NT2/D1 (cell line): Measurements from ENCODE around the gene CHST9.

Source experiments
- SUZ12 ChIP-seq: IDR thresholded peaks from 2 replicates; pipeline ENCODE4 v1.6.1; 2011; ENCODE audit not compliant: insufficient read length, insufficient read depth; ENCODE audit errors: extremely low read depth
- YY1 ChIP-seq: IDR thresholded peaks from 2 replicates; pipeline ENCODE4 v1.6.1; 2011; ENCODE audit not compliant: insufficient read length, insufficient read depth

DNA sequence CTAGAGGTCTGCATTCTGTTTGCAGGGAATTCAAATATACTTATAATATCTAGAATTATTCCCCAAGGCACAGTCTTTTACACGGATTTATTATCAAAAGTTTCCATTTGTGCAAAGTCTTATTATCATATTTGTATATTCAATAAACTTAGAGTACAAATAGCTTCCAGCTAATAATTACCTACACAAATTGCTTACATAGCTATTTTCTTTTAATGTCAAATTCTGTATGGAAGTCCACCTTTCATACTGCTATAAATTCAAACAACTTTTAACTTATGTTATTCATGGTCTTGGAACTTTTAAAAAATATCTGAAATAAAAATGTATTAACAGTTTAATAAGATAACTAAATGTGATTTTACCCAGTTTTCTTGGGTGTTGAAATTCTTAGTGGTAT lies 13.1 kb downstream of the CHST9 start:
- TF ChIP-seq SUZ12, result no peak
- TF ChIP-seq YY1, result no peak
